Retina (tissue), 1 donor: ENCODE measurements around the gene RAB35.

Experiments used
- DNase-seq: peaks from one replicate; pipeline ENCODE4 v3.0.0-alpha.2; 2016

RAB35 gene

GRCh38 chr12:120132054-120132836 is 15.7 kb upstream of the RAB35 start:
- no peak for DNase-seq

GRCh38 chr12:120131116-120131515 is 14.6 kb upstream of the RAB35 start:
- DNase-seq, result no peak

GRCh38 chr12:120130011-120130410 is 13.5 kb upstream of the RAB35 start:
- no peak for DNase-seq

- no peak for DNase-seq
These were observed 10.1 kb upstream of the RAB35 start for GRCh38 chr12:120126635-120127005.

GRCh38 chr12:120125792-120126634 is 9.5 kb upstream of the RAB35 start:
- no peak for DNase-seq

GRCh38 chr12:120125029-120125428 is 8.5 kb upstream of the RAB35 start:
- no peak for DNase-seq

GRCh38 chr12:120121766-120122293 is 5.3 kb upstream of the RAB35 start:
- no peak for DNase-seq

GRCh38 chr12:120121343-120121742 is 4.8 kb upstream of the RAB35 start:
- no peak for DNase-seq

- no peak for DNase-seq
These were observed 2.9 kb upstream of the RAB35 start for GRCh38 chr12:120119271-120119973.

- DNase-seq, result no peak
These were observed 1.9 kb upstream of the RAB35 start for GRCh38 chr12:120118321-120119061.

GRCh38 chr12:120117961-120118320 is 1.4 kb upstream of the RAB35 start:
- no peak for DNase-seq

- peak; percentile 96 for DNase-seq
These were observed 469 bp upstream of the RAB35 start for GRCh38 chr12:120116792-120117651.

- peak; percentile 28 for DNase-seq
These were observed 687 bp downstream of the RAB35 start for GRCh38 chr12:120115692-120116440.

GRCh38 chr12:120115066-120115465 is 1.5 kb downstream of the RAB35 start:
- DNase-seq, result no peak

GRCh38 chr12:120110550-120111501 is 5.7 kb downstream of the RAB35 start:
- DNase-seq, result no peak

- no peak for DNase-seq
These were observed 6.8 kb downstream of the RAB35 start for GRCh38 chr12:120109570-120110267.

GRCh38 chr12:120106151-120106550 is 10.4 kb downstream of the RAB35 start:
- no peak for DNase-seq

GRCh38 chr12:120103371-120103770 is 13.2 kb downstream of the RAB35 start:
- no peak for DNase-seq

GRCh38 chr12:120103044-120103338 is 13.6 kb downstream of the RAB35 start:
- DNase-seq, result no peak
